Measurements from ENCODE around the gene CEP78.

DNA sequence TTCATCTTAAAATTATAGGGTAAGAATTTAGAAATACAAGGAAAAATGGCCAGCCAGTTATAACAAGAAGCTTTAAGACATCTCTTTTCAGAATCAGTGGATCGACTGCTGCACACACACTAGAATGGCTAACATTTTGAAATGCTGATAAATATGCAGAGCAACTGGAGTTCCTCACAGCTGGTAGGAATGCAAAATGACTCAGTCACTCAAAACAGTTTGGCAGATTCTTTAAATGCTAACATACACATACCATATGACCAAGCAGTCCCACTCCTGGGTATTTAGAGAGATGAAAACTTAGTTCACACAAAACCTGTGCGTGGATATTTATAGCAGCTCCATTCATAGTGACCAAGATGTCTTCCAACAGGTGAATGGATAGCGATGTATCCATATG is 37.9 kb downstream of the CEP78 start:
- TF ChIP-seq, protein P1, sequence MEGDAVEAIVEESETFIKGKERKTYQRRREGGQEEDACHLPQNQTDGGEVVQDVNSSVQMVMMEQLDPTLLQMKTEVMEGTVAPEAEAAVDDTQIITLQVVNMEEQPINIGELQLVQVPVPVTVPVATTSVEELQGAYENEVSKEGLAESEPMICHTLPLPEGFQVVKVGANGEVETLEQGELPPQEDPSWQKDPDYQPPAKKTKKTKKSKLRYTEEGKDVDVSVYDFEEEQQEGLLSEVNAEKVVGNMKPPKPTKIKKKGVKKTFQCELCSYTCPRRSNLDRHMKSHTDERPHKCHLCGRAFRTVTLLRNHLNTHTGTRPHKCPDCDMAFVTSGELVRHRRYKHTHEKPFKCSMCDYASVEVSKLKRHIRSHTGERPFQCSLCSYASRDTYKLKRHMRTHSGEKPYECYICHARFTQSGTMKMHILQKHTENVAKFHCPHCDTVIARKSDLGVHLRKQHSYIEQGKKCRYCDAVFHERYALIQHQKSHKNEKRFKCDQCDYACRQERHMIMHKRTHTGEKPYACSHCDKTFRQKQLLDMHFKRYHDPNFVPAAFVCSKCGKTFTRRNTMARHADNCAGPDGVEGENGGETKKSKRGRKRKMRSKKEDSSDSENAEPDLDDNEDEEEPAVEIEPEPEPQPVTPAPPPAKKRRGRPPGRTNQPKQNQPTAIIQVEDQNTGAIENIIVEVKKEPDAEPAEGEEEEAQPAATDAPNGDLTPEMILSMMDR (IDR thresholded peaks at IDR 0.05 in 8 of 11, conservative IDR thresholded peaks at IDR 0.05 in 3 of 11): no peak
- TF ChIP-seq POLR2AphosphoS5 (IDR thresholded peaks at IDR 0.05): no peak
